Measurements from ENCODE around the gene SIRT6. TPM values are rescaled to one million over a fixed set of nuclear protein-coding genes. Genes with fewer than 3 reads are reported as not detected.

Gene SIRT6
- total RNA-seq, 1 donor from 2014 or later = 34.8 TPM

- no peak for DNase-seq (ENCODE audit: low read depth, low spot score)
- TF ChIP-seq CTCF (conservative IDR thresholded peaks at IDR 0.05) = no peak
- Mint-ChIP-seq H3K4me3 (peak overlapping the region; percentile 73), H3K36me3 (ENCODE audit: low read depth) (no peaks in the 10 kb centered on the region), H3K27ac (ENCODE audit: unreplicated experiment) (peak overlapping the region; percentile 27), H3K27me3 (ENCODE audit: low read depth) (peaks cover 26% of the 10 kb centered on the region), H3K4me1 (peaks cover 22% of the 10 kb centered on the region), H3K9me3 (no peaks in the 10 kb centered on the region)
Measured at GRCh38 chr19:4183967-4184717, 1.8 kb upstream of the SIRT6 start.

GRCh38 chr19:4181053-4181508, 1.3 kb downstream of the SIRT6 start:
- H3K4me1 Mint-ChIP-seq = peaks cover 17% of the 10 kb centered on the region
- H3K9me3 Mint-ChIP-seq = no peaks in the 10 kb centered on the region
- peak overlapping the region; percentile 72 for H3K4me3 Mint-ChIP-seq
- H3K27ac Mint-ChIP-seq (ENCODE audit: unreplicated experiment) = no peak overlapping the region
- TF ChIP-seq CTCF (conservative IDR thresholded peaks at IDR 0.05) = no peak
- H3K36me3 Mint-ChIP-seq (ENCODE audit: low read depth) = no peaks in the 10 kb centered on the region
- DNase-seq (ENCODE audit: low read depth, low spot score) = no peak
- peaks cover 18% of the 10 kb centered on the region for H3K27me3 Mint-ChIP-seq (ENCODE audit: low read depth)

GRCh38 chr19:4178990-4179389, 3.4 kb downstream of the SIRT6 start:
- peak overlapping the region; percentile 76 for H3K4me3 Mint-ChIP-seq
- H3K27ac Mint-ChIP-seq (ENCODE audit: unreplicated experiment) = no peak overlapping the region

GRCh38 chr19:4177146-4177545, 5.2 kb downstream of the SIRT6 start:
- DNase-seq (ENCODE audit: low read depth, low spot score) = no peak
- Mint-ChIP-seq H3K27ac (ENCODE audit: unreplicated experiment) (no peak overlapping the region), H3K36me3 (ENCODE audit: low read depth) (no peaks in the 10 kb centered on the region), H3K4me3 (no peak overlapping the region), H3K27me3 (ENCODE audit: low read depth) (peaks cover 9% of the 10 kb centered on the region), H3K9me3 (no peaks in the 10 kb centered on the region), H3K4me1 (peaks cover 11% of the 10 kb centered on the region)
- no peak for TF ChIP-seq CTCF (conservative IDR thresholded peaks at IDR 0.05)

More at GRCh38 chr19:4178990-4179389, 3.4 kb downstream of the SIRT6 start:
- Mint-ChIP-seq H3K4me1 (peaks cover 17% of the 10 kb centered on the region), H3K27me3 (ENCODE audit: low read depth) (peaks cover 4% of the 10 kb centered on the region), H3K9me3 (no peaks in the 10 kb centered on the region), H3K36me3 (ENCODE audit: low read depth) (no peaks in the 10 kb centered on the region)
- TF ChIP-seq CTCF (conservative IDR thresholded peaks at IDR 0.05) = no peak
- DNase-seq (ENCODE audit: low read depth, low spot score) = no peak

- H3K4me1 Mint-ChIP-seq = peaks cover 4% of the 10 kb centered on the region
- no peak for TF ChIP-seq CTCF (conservative IDR thresholded peaks at IDR 0.05)
- DNase-seq (ENCODE audit: low read depth, low spot score) = no peak
- H3K27me3 Mint-ChIP-seq (ENCODE audit: low read depth) = peaks cover 16% of the 10 kb centered on the region
- no peak overlapping the region for H3K27ac Mint-ChIP-seq (ENCODE audit: unreplicated experiment)
- no peak overlapping the region for H3K4me3 Mint-ChIP-seq
- no peaks in the 10 kb centered on the region for H3K36me3 Mint-ChIP-seq (ENCODE audit: low read depth)
- no peaks in the 10 kb centered on the region for H3K9me3 Mint-ChIP-seq
Measured at GRCh38 chr19:4175669-4175931, 6.8 kb downstream of the SIRT6 start.

Measured in neural crest cell (in vitro differentiated cells).